HG02571 (cell line): Measurements from ENCODE around the gene IL24.

Experiments used
- ATAC-seq: cut with Tn5 transposase; IDR thresholded peaks from one replicate; pipeline ENCODE4 v1.9.1; 2021; ENCODE audit warnings: mild to moderate bottlenecking, moderate library complexity; ENCODE audit not compliant: unreplicated experiment

IL24 gene

GRCh38 chr1:206903687-206904086, 6.4 kb downstream of the IL24 start:
- no peak for ATAC-seq

- ATAC-seq, result no peak
Observed at GRCh38 chr1:206904423-206905142, 7.3 kb downstream of the IL24 start.

- peak; percentile 55 for ATAC-seq
Observed at GRCh38 chr1:206905295-206906164, 8.3 kb downstream of the IL24 start.

- no peak for ATAC-seq
Observed at GRCh38 chr1:206907304-206907991, 10.2 kb downstream of the IL24 start.

- ATAC-seq, result no peak
Observed at GRCh38 chr1:206908038-206908437, 10.8 kb downstream of the IL24 start.

GRCh38 chr1:206909161-206909882, 12.1 kb downstream of the IL24 start:
- no peak for ATAC-seq

GRCh38 chr1:206909883-206910318, 12.7 kb downstream of the IL24 start:
- no peak for ATAC-seq

- ATAC-seq, result no peak
Observed at GRCh38 chr1:206911064-206911663, 13.9 kb downstream of the IL24 start.

- peak; percentile 40 for ATAC-seq
Observed at GRCh38 chr1:206912445-206913095, 15.3 kb downstream of the IL24 start.

- no peak for ATAC-seq
Observed at GRCh38 chr1:206913766-206914537, 16.7 kb downstream of the IL24 start.

GRCh38 chr1:206915030-206915735, 17.9 kb downstream of the IL24 start:
- no peak for ATAC-seq

GRCh38 chr1:206916000-206916709, 18.9 kb downstream of the IL24 start:
- ATAC-seq, result no peak

GRCh38 chr1:206918076-206918475, 20.8 kb downstream of the IL24 start:
- no peak for ATAC-seq

GRCh38 chr1:206921772-206922265, 24.6 kb downstream of the IL24 start, which contains the start of gene FCMR:
Gene FCMR, minus strand, starts transcription at chr1:206921941. Its CDS starts 87 bp downstream, at chr1:206921854.
- ATAC-seq, result no peak

- no peak for ATAC-seq
Observed at GRCh38 chr1:206922524-206922923, 25.3 kb downstream of the IL24 start.

- ATAC-seq, result peak; percentile 49
Observed at GRCh38 chr1:206923009-206923960, 26.0 kb downstream of the IL24 start.
